Lower lobe of right lung (tissue), 2 donors: ENCODE data around the gene SLC39A11. TPM values are rescaled to one million over a fixed set of nuclear protein-coding genes. Genes with fewer than 3 reads are reported as not detected.

Experiments
- ATAC-seq, 2 donors: fragments of 200-7000 bp; cut with Tn5 transposase; one replicate each; pipeline ENCODE4 v1.9.1; 2020 to 2022; ENCODE audit warnings: mild to moderate bottlenecking in 2 of 2, moderate library complexity in 2 of 2
- DNase-seq: peaks from one replicate; pipeline ENCODE4 v3.0.0-alpha.2; 2020
- H3K27ac ChIP-seq: fragments of 200-600 bp; one replicate; pipeline ENCODE4 v1.8.0; 2022
- H3K27me3 ChIP-seq: fragments of 200-600 bp; one replicate; pipeline ENCODE4 v1.8.0; 2022; ENCODE audit warnings: low read depth
- H3K36me3 ChIP-seq: fragments of 200-600 bp; one replicate; pipeline ENCODE4 v1.8.0; 2022; ENCODE audit warnings: mild to moderate bottlenecking
- H3K4me1 ChIP-seq: fragments of 200-600 bp; one replicate; pipeline ENCODE4 v1.8.0; 2022
- H3K4me3 ChIP-seq: fragments of 200-600 bp; one replicate; pipeline ENCODE4 v1.8.0; 2022; ENCODE audit warnings: mild to moderate bottlenecking
- H3K9me3 ChIP-seq: fragments of 200-600 bp; one replicate; pipeline ENCODE4 v1.8.0; 2022
- intact Hi-C: fragments of 100-400 bp; cut with DNase I; formaldehyde crosslinking; loops from one replicate; pipeline ENCODE4 v1.11.0; 2022
- total RNA-seq: library from RNA; stranded (reverse); fragmentation: NEBNext Ultra II Directional; extraction: Animal tissue kit (Norgen Biotek cat#: 25700); gene quantifications from one replicate; pipeline ENCODE4 v1.2.1, GENCODE V29; 2021
- TF ChIP-seq, protein P1 (sequence below): fragments of 200-600 bp; IDR thresholded peaks from one replicate; pipeline ENCODE4 v1.8.0; 2022; ENCODE audit warnings: antibody characterized with exemption, mild to moderate bottlenecking
- donor health status: DM: no; HTN: yes; CAD: no; lungs with severe emphysema.

Gene SLC39A11
- total RNA-seq, 1 donor from 2014 or later: 39.7 TPM

DNA sequence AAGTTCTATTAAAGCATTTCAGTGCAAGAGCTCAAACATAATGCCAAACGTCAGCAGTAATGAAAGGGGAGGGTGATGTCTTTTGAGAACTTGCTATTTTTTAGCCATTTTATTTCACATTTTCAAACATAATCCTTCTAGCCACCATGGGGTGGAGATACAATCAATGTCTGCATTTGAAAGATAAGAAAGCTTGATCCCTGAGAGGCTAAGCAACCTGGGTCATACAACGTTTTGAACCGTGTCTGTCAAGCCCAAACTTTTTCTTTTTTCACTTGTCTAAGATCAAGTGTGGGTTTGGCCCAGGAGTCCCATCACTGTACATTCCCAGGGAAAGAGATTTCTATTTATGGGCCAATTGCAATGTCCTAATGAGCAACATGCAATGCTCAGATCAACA lies 331.1 kb downstream of the SLC39A11 start:
- Histone ChIP-seq H3K4me3 (no peak overlapping the region), H3K27ac (no peak overlapping the region), H3K9me3 (no peaks in the 10 kb centered on the region), H3K4me1 (no peaks in the 10 kb centered on the region), H3K27me3 (no peaks in the 10 kb centered on the region), H3K36me3 (no peaks in the 10 kb centered on the region)
- DNase-seq (no peak), ATAC-seq (no peak)
- intact Hi-C loops: no loop called here
- TF ChIP-seq, protein P1, sequence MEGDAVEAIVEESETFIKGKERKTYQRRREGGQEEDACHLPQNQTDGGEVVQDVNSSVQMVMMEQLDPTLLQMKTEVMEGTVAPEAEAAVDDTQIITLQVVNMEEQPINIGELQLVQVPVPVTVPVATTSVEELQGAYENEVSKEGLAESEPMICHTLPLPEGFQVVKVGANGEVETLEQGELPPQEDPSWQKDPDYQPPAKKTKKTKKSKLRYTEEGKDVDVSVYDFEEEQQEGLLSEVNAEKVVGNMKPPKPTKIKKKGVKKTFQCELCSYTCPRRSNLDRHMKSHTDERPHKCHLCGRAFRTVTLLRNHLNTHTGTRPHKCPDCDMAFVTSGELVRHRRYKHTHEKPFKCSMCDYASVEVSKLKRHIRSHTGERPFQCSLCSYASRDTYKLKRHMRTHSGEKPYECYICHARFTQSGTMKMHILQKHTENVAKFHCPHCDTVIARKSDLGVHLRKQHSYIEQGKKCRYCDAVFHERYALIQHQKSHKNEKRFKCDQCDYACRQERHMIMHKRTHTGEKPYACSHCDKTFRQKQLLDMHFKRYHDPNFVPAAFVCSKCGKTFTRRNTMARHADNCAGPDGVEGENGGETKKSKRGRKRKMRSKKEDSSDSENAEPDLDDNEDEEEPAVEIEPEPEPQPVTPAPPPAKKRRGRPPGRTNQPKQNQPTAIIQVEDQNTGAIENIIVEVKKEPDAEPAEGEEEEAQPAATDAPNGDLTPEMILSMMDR: no peak

DNA sequence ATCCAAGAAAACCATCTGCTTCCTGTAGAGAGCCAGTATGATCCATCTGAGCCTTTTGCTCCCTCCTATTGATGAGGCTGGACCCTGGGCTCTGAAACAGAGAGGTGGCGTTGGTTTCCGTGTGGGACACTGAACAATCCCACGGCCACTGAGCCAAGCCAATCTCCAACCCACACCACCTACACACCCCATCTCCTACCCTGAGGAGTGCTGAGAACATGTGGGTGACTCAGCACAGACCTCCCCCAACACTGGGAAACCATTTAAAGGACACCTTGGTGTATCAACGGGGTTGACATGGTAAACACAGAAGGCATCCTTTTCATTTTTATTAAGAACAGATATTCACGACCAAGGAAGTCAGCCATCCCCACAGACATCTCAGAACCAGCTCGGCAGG lies 332.1 kb downstream of the SLC39A11 start:
- Histone ChIP-seq H3K9me3 (no peaks in the 10 kb centered on the region), H3K27ac (no peak overlapping the region), H3K4me1 (no peaks in the 10 kb centered on the region), H3K36me3 (no peaks in the 10 kb centered on the region), H3K4me3 (no peak overlapping the region), H3K27me3 (no peaks in the 10 kb centered on the region)
- ATAC-seq: no peak
- DNase-seq: no peak
- intact Hi-C loops: no loop called here
- TF ChIP-seq, protein P1: no peak

DNA sequence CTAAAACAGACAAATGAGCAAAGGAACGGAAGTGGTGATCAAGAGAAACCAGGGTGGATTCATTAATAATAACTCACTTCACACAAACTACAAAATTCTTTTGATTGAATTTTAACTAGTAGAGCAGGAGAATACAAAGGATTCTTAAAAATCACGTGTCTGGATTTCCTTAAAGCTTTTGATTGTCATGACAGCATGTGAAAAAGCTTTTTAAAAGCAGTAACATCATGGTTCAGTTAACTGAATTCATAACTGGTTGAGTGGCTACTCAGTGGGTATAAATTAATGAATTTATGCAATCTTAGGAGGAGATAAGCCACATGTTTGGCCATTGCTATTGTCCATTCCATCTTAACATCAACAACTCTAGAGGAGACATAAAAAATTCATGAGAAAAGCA lies 333.2 kb downstream of the SLC39A11 start:
- no peak for ATAC-seq
- TF ChIP-seq, protein P1: no peak
- H3K4me1 ChIP-seq: no peaks in the 10 kb centered on the region
- no peaks in the 10 kb centered on the region for H3K36me3 ChIP-seq
- H3K4me3 ChIP-seq: no peak overlapping the region
- no peaks in the 10 kb centered on the region for H3K9me3 ChIP-seq
- intact Hi-C loops: no loop called here
- no peak for DNase-seq
- H3K27me3 ChIP-seq: no peaks in the 10 kb centered on the region
- no peak overlapping the region for H3K27ac ChIP-seq

DNA sequence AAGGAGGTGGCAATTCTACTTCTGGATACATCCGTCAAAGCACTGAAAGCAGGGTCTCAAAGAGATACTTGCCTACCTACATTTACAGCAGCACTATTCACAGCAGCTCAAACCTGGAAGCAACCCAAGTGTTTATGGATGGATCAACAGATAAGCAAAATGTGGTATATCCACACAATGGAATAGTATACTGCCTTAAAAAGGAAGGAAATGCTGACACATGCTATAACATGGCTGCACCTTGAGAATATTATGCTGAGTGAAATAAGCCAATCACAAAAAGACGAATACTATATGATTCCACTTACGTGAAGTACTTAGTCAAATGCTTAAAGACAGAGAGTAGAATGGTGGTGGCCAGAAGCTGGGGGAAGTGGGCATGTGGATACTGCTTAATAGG lies 336.2 kb downstream of the SLC39A11 start:
- Histone ChIP-seq H3K4me1 (no peaks in the 10 kb centered on the region), H3K36me3 (no peaks in the 10 kb centered on the region), H3K9me3 (no peaks in the 10 kb centered on the region), H3K4me3 (no peak overlapping the region), H3K27ac (no peak overlapping the region), H3K27me3 (no peaks in the 10 kb centered on the region)
- TF ChIP-seq, protein P1: no peak
- ATAC-seq: no peak
- no peak for DNase-seq
- intact Hi-C loops: no loop called here

DNA sequence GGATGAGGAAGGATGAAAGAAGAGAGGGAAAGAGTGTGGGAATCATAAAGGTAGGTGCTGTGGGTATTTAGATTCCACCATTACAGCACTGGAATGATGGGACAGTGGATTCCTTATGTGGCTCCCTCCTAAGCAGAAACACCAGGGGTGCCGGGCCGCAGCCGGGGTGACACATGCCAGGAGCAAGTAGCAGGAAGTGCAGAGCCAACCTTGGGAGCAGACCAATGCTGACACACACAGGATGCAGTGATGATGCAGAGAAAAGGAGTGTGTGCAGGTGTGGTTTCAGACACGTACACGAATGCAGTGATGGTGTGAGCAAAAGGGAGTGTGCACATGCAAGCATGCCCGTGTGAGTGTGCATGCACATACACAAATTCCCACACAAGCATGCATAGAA lies 338.0 kb downstream of the SLC39A11 start:
- ATAC-seq: no peak

More for the DNA sequence above, 338.0 kb downstream of the SLC39A11 start:
- no peak overlapping the region for H3K27ac ChIP-seq
- H3K4me1 ChIP-seq: no peaks in the 10 kb centered on the region
- no peak for DNase-seq
- no peaks in the 10 kb centered on the region for H3K9me3 ChIP-seq
- TF ChIP-seq, protein P1: no peak
- H3K27me3 ChIP-seq: no peaks in the 10 kb centered on the region
- H3K36me3 ChIP-seq: no peaks in the 10 kb centered on the region
- H3K4me3 ChIP-seq: no peak overlapping the region
- intact Hi-C loops: no loop called here
